HEK293 (cell line): Measurements from ENCODE around the gene NFIC.
A peak's percentile ranks its signal among the peaks of the same experiment; 100 is the strongest.

Experiments used
- FEZF1 ChIP-seq: fragments of 450-650 bp; formaldehyde crosslinking; IDR thresholded peaks from 2 replicates; pipeline ENCODE4 v1.5.1; 2016; ENCODE audit warnings: missing biosample characterization, missing genetic modification characterization
- IKZF3 ChIP-seq: fragments of 450-650 bp; IDR thresholded peaks from 2 replicates; pipeline ENCODE4 v1.5.0; 2018; ENCODE audit warnings: missing biosample characterization, mild to moderate bottlenecking, missing genetic modification characterization, moderate library complexity
- KLF9 ChIP-seq: fragments of 450-650 bp; formaldehyde crosslinking; IDR thresholded peaks from 2 replicates; pipeline ENCODE4 v1.5.1; 2016; ENCODE audit warnings: missing biosample characterization, missing genetic modification characterization, low read depth
- TCF7L2 ChIP-seq: IDR thresholded peaks from 2 replicates; pipeline ENCODE4 v1.6.1; 2011; ENCODE audit warnings: low read depth, mild to moderate bottlenecking, inconsistent platforms, low read length, moderate library complexity, borderline replicate concordance
- ZBTB1 ChIP-seq: fragments of 450-650 bp; formaldehyde crosslinking; IDR thresholded peaks from 2 replicates; pipeline ENCODE4 v1.5.1; 2016; ENCODE audit warnings: missing biosample characterization, missing genetic modification characterization
- ZBTB17 ChIP-seq: fragments of 450-650 bp; formaldehyde crosslinking; IDR thresholded peaks from 2 replicates; pipeline ENCODE4 v1.5.1; 2016; ENCODE audit warnings: missing biosample characterization, missing genetic modification characterization
- ZFP37 ChIP-seq: fragments of 450-650 bp; formaldehyde crosslinking; IDR thresholded peaks from 2 replicates; pipeline ENCODE4 v1.5.1; 2016; ENCODE audit warnings: missing biosample characterization, missing genetic modification characterization
- ZNF112 ChIP-seq: fragments of 450-650 bp; formaldehyde crosslinking; IDR thresholded peaks from 2 replicates; pipeline ENCODE4 v1.5.0; 2017; ENCODE audit warnings: missing biosample characterization, missing genetic modification characterization
- ZNF114 ChIP-seq: fragments of 450-650 bp; formaldehyde crosslinking; IDR thresholded peaks from 2 replicates; pipeline ENCODE4 v1.5.0; 2017; ENCODE audit warnings: missing biosample characterization, missing genetic modification characterization
- ZNF121 ChIP-seq: fragments of 450-650 bp; formaldehyde crosslinking; IDR thresholded peaks from 2 replicates; pipeline ENCODE4 v1.5.1; 2016; ENCODE audit warnings: missing biosample characterization, missing genetic modification characterization
- ZNF155 ChIP-seq: fragments of 450-650 bp; formaldehyde crosslinking; IDR thresholded peaks from 2 replicates; pipeline ENCODE4 v1.5.1; 2016; ENCODE audit warnings: missing biosample characterization, missing genetic modification characterization
- ZNF248 ChIP-seq: fragments of 450-650 bp; formaldehyde crosslinking; IDR thresholded peaks from 2 replicates; pipeline ENCODE4 v1.5.1; 2017; ENCODE audit warnings: missing biosample characterization, missing genetic modification characterization
- ZNF48 ChIP-seq: fragments of 450-650 bp; formaldehyde crosslinking; IDR thresholded peaks from 2 replicates; pipeline ENCODE4 v1.5.1; 2016; ENCODE audit warnings: missing biosample characterization, missing genetic modification characterization
- ZNF530 ChIP-seq: fragments of 450-650 bp; formaldehyde crosslinking; IDR thresholded peaks from 2 replicates; pipeline ENCODE4 v1.5.1; 2016; ENCODE audit warnings: low read depth, missing biosample characterization, missing genetic modification characterization
- ZNF560 ChIP-seq: fragments of 450-650 bp; formaldehyde crosslinking; IDR thresholded peaks from 2 replicates; pipeline ENCODE4 v1.5.1; 2017; ENCODE audit warnings: missing biosample characterization, missing genetic modification characterization, borderline replicate concordance
- ZNF610 ChIP-seq: fragments of 450-650 bp; formaldehyde crosslinking; IDR thresholded peaks from 2 replicates; pipeline ENCODE4 v1.5.1; 2016; ENCODE audit warnings: missing biosample characterization, missing genetic modification characterization, borderline replicate concordance
- ZNF658 ChIP-seq: fragments of 450-650 bp; formaldehyde crosslinking; IDR thresholded peaks from 2 replicates; pipeline ENCODE4; 2016; ENCODE audit warnings: missing biosample characterization, missing genetic modification characterization
- ZNF768 ChIP-seq: fragments of 450-650 bp; formaldehyde crosslinking; IDR thresholded peaks from 2 replicates; pipeline ENCODE4 v1.5.1; 2018; ENCODE audit warnings: missing biosample characterization, mild to moderate bottlenecking, missing genetic modification characterization
- ZSCAN30 ChIP-seq: fragments of 450-650 bp; IDR thresholded peaks from 2 replicates; pipeline ENCODE4 v1.5.1; 2018; ENCODE audit warnings: missing biosample characterization, mild to moderate bottlenecking, missing genetic modification characterization, moderate library complexity
- TF ChIP-seq, protein P1 (sequence below): fragments of 450-650 bp; formaldehyde crosslinking; IDR thresholded peaks from 2 replicates; pipeline ENCODE4 v1.5.1; 2016; ENCODE audit warnings: missing biosample characterization, missing genetic modification characterization
- TF ChIP-seq, protein P2 (sequence below): fragments of 450-650 bp; formaldehyde crosslinking; IDR thresholded peaks from 2 replicates; pipeline ENCODE4 v1.5.1; 2016; ENCODE audit warnings: missing biosample characterization, missing genetic modification characterization
- TF ChIP-seq, protein P3 (sequence below): fragments of 450-650 bp; formaldehyde crosslinking; IDR thresholded peaks from 2 replicates; pipeline ENCODE4 v1.5.1; 2016; ENCODE audit warnings: missing biosample characterization, missing genetic modification characterization, borderline replicate concordance
- TF ChIP-seq, protein P4 (sequence below): fragments of 450-650 bp; formaldehyde crosslinking; IDR thresholded peaks from 2 replicates; pipeline ENCODE4 v1.5.1; 2016; ENCODE audit warnings: missing biosample characterization, missing genetic modification characterization
- TF ChIP-seq, protein P5 (sequence below): fragments of 450-650 bp; formaldehyde crosslinking; IDR thresholded peaks from 2 replicates; pipeline ENCODE4 v1.5.1; 2017; ENCODE audit warnings: missing biosample characterization, missing genetic modification characterization
- TF ChIP-seq, protein P6 (sequence below): fragments of 450-650 bp; formaldehyde crosslinking; IDR thresholded peaks from 2 replicates; pipeline ENCODE4 v1.5.1; 2016; ENCODE audit warnings: missing biosample characterization, missing genetic modification characterization
- TF ChIP-seq, protein P7 (sequence below): fragments of 450-650 bp; formaldehyde crosslinking; IDR thresholded peaks from 2 replicates; pipeline ENCODE4 v1.5.1; 2017; ENCODE audit warnings: missing biosample characterization, missing genetic modification characterization
- TF ChIP-seq, protein P8 (sequence below): fragments of 450-650 bp; formaldehyde crosslinking; IDR thresholded peaks from 2 replicates; pipeline ENCODE4 v1.5.1; 2016; ENCODE audit warnings: missing biosample characterization, missing genetic modification characterization

Gene NFIC

DNA sequence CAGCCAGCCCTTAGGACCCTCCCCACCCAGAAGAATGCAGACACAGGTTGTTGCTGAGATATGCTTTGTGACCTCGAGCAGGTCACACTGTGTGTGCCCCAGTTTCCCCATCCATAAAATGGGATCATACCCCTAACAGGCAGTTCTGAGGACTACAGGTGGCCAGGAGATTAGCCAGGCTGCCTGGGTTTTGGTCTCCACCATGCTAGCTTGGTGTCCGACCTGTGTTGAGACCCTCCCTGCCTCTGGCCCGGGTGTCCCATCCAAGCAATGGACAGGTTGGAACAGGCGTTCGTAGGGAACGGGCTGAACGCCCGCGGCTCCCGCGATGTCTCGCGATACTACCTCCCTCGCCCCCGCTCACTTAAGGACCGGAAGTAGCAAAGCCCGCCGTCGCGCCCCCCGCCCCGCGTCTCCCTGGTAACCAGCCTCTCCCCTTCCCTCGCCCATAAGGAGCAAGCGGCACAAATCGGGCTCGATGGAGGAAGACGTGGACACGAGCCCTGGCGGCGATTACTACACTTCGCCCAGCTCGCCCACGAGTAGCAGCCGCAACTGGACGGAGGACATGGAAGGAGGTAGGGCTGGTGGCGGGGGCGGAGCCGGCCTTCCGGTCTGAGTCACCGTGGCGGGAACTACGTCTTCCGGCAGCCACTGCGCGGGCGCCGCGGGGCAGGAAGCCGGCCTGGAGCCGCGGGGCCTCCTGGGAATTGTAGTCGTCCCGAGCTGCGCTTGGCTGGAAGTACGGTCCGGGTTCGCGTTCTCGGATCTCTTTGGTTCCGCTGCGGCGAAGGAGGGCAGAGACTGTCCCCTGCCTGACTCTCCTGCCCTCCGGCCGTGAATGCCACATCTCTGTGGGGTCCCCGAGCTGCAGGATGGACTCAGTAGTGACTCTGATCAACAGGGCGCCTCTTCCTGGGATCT, 68.5 kb downstream of the NFIC start (continued):
- TF ChIP-seq, protein P1, sequence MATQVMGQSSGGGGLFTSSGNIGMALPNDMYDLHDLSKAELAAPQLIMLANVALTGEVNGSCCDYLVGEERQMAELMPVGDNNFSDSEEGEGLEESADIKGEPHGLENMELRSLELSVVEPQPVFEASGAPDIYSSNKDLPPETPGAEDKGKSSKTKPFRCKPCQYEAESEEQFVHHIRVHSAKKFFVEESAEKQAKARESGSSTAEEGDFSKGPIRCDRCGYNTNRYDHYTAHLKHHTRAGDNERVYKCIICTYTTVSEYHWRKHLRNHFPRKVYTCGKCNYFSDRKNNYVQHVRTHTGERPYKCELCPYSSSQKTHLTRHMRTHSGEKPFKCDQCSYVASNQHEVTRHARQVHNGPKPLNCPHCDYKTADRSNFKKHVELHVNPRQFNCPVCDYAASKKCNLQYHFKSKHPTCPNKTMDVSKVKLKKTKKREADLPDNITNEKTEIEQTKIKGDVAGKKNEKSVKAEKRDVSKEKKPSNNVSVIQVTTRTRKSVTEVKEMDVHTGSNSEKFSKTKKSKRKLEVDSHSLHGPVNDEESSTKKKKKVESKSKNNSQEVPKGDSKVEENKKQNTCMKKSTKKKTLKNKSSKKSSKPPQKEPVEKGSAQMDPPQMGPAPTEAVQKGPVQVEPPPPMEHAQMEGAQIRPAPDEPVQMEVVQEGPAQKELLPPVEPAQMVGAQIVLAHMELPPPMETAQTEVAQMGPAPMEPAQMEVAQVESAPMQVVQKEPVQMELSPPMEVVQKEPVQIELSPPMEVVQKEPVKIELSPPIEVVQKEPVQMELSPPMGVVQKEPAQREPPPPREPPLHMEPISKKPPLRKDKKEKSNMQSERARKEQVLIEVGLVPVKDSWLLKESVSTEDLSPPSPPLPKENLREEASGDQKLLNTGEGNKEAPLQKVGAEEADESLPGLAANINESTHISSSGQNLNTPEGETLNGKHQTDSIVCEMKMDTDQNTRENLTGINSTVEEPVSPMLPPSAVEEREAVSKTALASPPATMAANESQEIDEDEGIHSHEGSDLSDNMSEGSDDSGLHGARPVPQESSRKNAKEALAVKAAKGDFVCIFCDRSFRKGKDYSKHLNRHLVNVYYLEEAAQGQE: no peak
- TF ChIP-seq, protein P2, sequence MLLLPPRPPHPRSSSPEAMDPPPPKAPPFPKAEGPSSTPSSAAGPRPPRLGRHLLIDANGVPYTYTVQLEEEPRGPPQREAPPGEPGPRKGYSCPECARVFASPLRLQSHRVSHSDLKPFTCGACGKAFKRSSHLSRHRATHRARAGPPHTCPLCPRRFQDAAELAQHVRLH: peak; percentile 97
- TF ChIP-seq ZNF155: no peak
- TF ChIP-seq ZNF112 (tag by site-specific recombination): no peak
- TF ChIP-seq ZNF114 (tag by site-specific recombination): no peak
- 0 out of 2 replicates have a peak, but pooled peaks have one; percentile 28 for TF ChIP-seq ZSCAN30 (tag by site-specific recombination)
- TF ChIP-seq ZNF560 (tag by site-specific recombination): no peak
- no peak for TF ChIP-seq ZNF248 (tag by site-specific recombination)
- TF ChIP-seq IKZF3 (tag by site-specific recombination): 0 out of 2 replicates have a peak, but pooled peaks have one; percentile 37
- TF ChIP-seq, protein P3, sequence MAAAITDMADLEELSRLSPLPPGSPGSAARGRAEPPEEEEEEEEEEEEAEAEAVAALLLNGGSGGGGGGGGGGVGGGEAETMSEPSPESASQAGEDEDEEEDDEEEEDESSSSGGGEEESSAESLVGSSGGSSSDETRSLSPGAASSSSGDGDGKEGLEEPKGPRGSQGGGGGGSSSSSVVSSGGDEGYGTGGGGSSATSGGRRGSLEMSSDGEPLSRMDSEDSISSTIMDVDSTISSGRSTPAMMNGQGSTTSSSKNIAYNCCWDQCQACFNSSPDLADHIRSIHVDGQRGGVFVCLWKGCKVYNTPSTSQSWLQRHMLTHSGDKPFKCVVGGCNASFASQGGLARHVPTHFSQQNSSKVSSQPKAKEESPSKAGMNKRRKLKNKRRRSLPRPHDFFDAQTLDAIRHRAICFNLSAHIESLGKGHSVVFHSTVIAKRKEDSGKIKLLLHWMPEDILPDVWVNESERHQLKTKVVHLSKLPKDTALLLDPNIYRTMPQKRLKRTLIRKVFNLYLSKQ (tag by site-specific recombination): no peak
- TF ChIP-seq, protein P4, sequence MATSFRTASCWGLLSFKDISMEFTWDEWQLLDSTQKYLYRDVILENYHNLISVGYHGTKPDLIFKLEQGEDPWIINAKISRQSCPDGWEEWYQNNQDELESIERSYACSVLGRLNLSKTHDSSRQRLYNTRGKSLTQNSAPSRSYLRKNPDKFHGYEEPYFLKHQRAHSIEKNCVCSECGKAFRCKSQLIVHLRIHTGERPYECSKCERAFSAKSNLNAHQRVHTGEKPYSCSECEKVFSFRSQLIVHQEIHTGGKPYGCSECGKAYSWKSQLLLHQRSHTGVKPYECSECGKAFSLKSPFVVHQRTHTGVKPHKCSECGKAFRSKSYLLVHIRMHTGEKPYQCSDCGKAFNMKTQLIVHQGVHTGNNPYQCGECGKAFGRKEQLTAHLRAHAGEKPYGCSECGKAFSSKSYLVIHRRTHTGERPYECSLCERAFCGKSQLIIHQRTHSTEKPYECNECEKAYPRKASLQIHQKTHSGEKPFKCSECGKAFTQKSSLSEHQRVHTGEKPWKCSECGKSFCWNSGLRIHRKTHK (tag by site-specific recombination): no peak
- TF ChIP-seq, protein P5, sequence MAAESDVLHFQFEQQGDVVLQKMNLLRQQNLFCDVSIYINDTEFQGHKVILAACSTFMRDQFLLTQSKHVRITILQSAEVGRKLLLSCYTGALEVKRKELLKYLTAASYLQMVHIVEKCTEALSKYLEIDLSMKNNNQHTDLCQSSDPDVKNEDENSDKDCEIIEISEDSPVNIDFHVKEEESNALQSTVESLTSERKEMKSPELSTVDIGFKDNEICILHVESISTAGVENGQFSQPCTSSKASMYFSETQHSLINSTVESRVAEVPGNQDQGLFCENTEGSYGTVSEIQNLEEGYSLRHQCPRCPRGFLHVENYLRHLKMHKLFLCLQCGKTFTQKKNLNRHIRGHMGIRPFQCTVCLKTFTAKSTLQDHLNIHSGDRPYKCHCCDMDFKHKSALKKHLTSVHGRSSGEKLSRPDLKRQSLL (tag by site-specific recombination): no peak
- no peak for TF ChIP-seq ZNF658 (tag by site-specific recombination)
- TF ChIP-seq ZNF530 (tag by site-specific recombination): no peak
- 0 out of 2 replicates have a peak, but pooled peaks have one; percentile 53 for TF ChIP-seq ZNF121 (tag by site-specific recombination)
- TF ChIP-seq ZNF610 (tag by site-specific recombination): peak; percentile 24; the same call in 1 of the 2 replicates
- TF ChIP-seq TCF7L2: no peak
- TF ChIP-seq ZFP37 (tag by site-specific recombination): peak; percentile 72; the same call in 1 of the 2 replicates
- TF ChIP-seq KLF9 (tag by site-specific recombination): peak; percentile 98
- TF ChIP-seq, protein P6, sequence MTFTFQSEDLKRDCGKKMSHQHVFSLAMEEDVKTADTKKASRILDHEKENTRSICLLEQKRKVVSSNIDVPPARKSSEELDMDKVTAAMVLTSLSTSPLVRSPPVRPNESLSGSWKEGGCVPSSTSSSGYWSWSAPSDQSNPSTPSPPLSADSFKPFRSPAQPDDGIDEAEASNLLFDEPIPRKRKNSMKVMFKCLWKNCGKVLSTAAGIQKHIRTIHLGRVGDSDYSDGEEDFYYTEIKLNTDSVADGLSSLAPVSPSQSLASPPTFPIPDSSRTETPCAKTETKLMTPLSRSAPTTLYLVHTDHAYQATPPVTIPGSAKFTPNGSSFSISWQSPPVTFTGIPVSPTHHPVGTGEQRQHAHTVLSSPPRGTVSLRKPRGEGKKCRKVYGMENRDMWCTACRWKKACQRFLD (tag by site-specific recombination): no peak
- TF ChIP-seq ZBTB1 (tag by site-specific recombination): no peak
- TF ChIP-seq, protein P7, sequence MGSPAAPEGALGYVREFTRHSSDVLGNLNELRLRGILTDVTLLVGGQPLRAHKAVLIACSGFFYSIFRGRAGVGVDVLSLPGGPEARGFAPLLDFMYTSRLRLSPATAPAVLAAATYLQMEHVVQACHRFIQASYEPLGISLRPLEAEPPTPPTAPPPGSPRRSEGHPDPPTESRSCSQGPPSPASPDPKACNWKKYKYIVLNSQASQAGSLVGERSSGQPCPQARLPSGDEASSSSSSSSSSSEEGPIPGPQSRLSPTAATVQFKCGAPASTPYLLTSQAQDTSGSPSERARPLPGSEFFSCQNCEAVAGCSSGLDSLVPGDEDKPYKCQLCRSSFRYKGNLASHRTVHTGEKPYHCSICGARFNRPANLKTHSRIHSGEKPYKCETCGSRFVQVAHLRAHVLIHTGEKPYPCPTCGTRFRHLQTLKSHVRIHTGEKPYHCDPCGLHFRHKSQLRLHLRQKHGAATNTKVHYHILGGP: no peak
- no peak for TF ChIP-seq ZNF768 (tag by site-specific recombination)
- no peak for TF ChIP-seq FEZF1 (tag by site-specific recombination)
- no peak for TF ChIP-seq ZNF48 (tag by site-specific recombination)
- TF ChIP-seq ZBTB17: peak; percentile 78
- TF ChIP-seq, protein P8, sequence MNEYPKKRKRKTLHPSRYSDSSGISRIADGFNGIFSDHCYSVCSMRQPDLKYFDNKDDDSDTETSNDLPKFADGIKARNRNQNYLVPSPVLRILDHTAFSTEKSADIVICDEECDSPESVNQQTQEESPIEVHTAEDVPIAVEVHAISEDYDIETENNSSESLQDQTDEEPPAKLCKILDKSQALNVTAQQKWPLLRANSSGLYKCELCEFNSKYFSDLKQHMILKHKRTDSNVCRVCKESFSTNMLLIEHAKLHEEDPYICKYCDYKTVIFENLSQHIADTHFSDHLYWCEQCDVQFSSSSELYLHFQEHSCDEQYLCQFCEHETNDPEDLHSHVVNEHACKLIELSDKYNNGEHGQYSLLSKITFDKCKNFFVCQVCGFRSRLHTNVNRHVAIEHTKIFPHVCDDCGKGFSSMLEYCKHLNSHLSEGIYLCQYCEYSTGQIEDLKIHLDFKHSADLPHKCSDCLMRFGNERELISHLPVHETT (tag by site-specific recombination): peak; percentile 89
